H1 (cell line): Measurements from ENCODE around the gene XPNPEP2. TPM values are rescaled to one million over a fixed set of nuclear protein-coding genes. Genes with fewer than 3 reads are reported as not detected.

Experiments used
- CTCF ChIA-PET: fragments of 300-600 bp; sonication (Branson Sonifier 250); formaldehyde crosslinking; loops from one replicate; lab custom pipeline; 2021; ENCODE audit not compliant: partially characterized antibody; lab: Charles Lee
- POLR2A ChIA-PET: fragments of 300-600 bp; sonication (Branson Sonifier 250); formaldehyde crosslinking; loops from one replicate; lab custom pipeline; 2021; ENCODE audit warnings: inconsistent platforms; ENCODE audit not compliant: partially characterized antibody; lab: Charles Lee
- DNase-seq, 2 experiments: peaks; one replicate each; pipeline versions ENCODE4 v3.0.0 to v3.0.0-alpha.2; 2010 to 2022; ENCODE audit warnings: low spot score in 2 of 2, low read depth in 1 of 2, mixed read lengths in 1 of 2
- FAIRE-seq: peaks from 2 replicates; lab custom pipeline; 2011; peaks lifted over from hg19 to GRCh38; lab: Jason Lieb, UNC
- H2AFZ ChIP-seq: 2 replicates; pipeline ENCODE4 v1.8.1; 2012; ENCODE audit warnings: low read length, inconsistent platforms
- H2AK5ac ChIP-seq: 2 replicates; pipeline ENCODE4 v1.6.1; 2013; ENCODE audit warnings: low read depth, low read length
- H2BK120ac ChIP-seq: replicated peaks from 2 replicates; pipeline ENCODE3; 2013; ENCODE audit warnings: low read depth, low read length, inconsistent platforms
- H2BK12ac ChIP-seq: 2 replicates; pipeline ENCODE4 v1.6.1; 2013; ENCODE audit warnings: low read depth, low read length
- H2BK15ac ChIP-seq: 2 replicates; pipeline ENCODE4 v1.6.1; 2013; ENCODE audit warnings: low read length
- H2BK20ac ChIP-seq: 2 replicates; pipeline ENCODE4 v1.6.1; 2013; ENCODE audit warnings: low read length
- H2BK5ac ChIP-seq: 2 replicates; pipeline ENCODE4 v1.6.1; 2013; ENCODE audit warnings: low read depth, low read length
- H3K14ac ChIP-seq: 2 replicates; pipeline ENCODE4 v1.6.1; 2013; ENCODE audit warnings: inconsistent platforms; ENCODE audit not compliant: insufficient read length
- H3K18ac ChIP-seq: 2 replicates; pipeline ENCODE4 v1.6.1; 2013; ENCODE audit warnings: low read length; ENCODE audit errors: extremely low read depth
- H3K23ac ChIP-seq: 2 replicates; pipeline ENCODE4 v1.6.1; 2013; ENCODE audit warnings: inconsistent platforms; ENCODE audit not compliant: insufficient read length
- H3K23me2 ChIP-seq: 2 replicates; pipeline ENCODE4 v1.6.1; 2013; ENCODE audit warnings: low read depth, low read length
- H3K27ac ChIP-seq: 2 replicates; pipeline ENCODE4 v1.6.1; 2011; ENCODE audit warnings: low read depth, low read length, inconsistent platforms
- H3K27me3 ChIP-seq, 4 experiments: replicated peaks in 1 of 4; 1 replicate in 1 of 4; 2 replicates in 3 of 4; pipeline versions ENCODE4 v1.6.1 to v1.8.1; 2011 to 2013; ENCODE audit warnings: low read length in 3 of 4, mild to moderate bottlenecking in 3 of 4, inconsistent platforms in 2 of 4, mixed read lengths in 2 of 4, moderate library complexity in 1 of 4; ENCODE audit not compliant: control insufficient read depth in 3 of 4, insufficient read depth in 3 of 4; ENCODE audit errors: extremely low read depth in 1 of 4
- H3K36me3 ChIP-seq, 4 experiments: 2 replicates each; pipeline versions ENCODE4 v1.6.1 to v1.8.1; 2011 to 2013; ENCODE audit warnings: mild to moderate bottlenecking in 4 of 4, low read length in 3 of 4, moderate library complexity in 2 of 4, control low read depth in 1 of 4, inconsistent platforms in 1 of 4; ENCODE audit not compliant: insufficient read depth in 4 of 4, control insufficient read depth in 2 of 4
- H3K4ac ChIP-seq: replicated peaks from 2 replicates; pipeline ENCODE3; 2013; ENCODE audit warnings: low read length, low read depth, mixed read lengths, inconsistent platforms; ENCODE audit not compliant: insufficient read length
- H3K4me1 ChIP-seq, 4 experiments: replicated peaks in 1 of 4; 1 replicate in 1 of 4; 2 replicates in 3 of 4; pipeline versions ENCODE4 v1.6.1 to v1.8.1; 2011 to 2013; ENCODE audit warnings: low read length in 3 of 4, inconsistent platforms in 2 of 4, mixed read lengths in 1 of 4; ENCODE audit not compliant: insufficient read depth in 4 of 4, control insufficient read depth in 3 of 4
- H3K4me2 ChIP-seq, 2 experiments: 2 replicates each; pipeline versions ENCODE4 v1.6.1 to v1.8.1; 2011 to 2013; ENCODE audit warnings: low read depth in 2 of 2, low read length in 2 of 2, control low read depth in 1 of 2, inconsistent platforms in 1 of 2, mild to moderate bottlenecking in 1 of 2; ENCODE audit not compliant: insufficient read depth in 1 of 2
- H3K4me3 ChIP-seq, 4 experiments: fragments of 200-600, 300-600 bp in 1 of 4; sonication (generic), shearing (Covaris generic), sonication (Bioruptor Twin) in 1 of 4; 2 replicates each; pipeline versions ENCODE4 v1.5.1 to v1.8.1; 2011 to 2016; ENCODE audit warnings: low read length in 4 of 4, low read depth in 3 of 4, control low read depth in 2 of 4, inconsistent platforms in 2 of 4, mild to moderate bottlenecking in 2 of 4, mixed read lengths in 1 of 4, moderate library complexity in 1 of 4; ENCODE audit not compliant: insufficient read depth in 2 of 4; ENCODE audit errors: extremely low read depth in 1 of 4
- H3K56ac ChIP-seq: replicated peaks from 2 replicates; pipeline ENCODE3; 2013; ENCODE audit warnings: low read depth, mild to moderate bottlenecking, mixed read lengths, low read length, inconsistent platforms; ENCODE audit not compliant: insufficient read length
- H3K79me1 ChIP-seq: 2 replicates; pipeline ENCODE4 v1.6.1; 2013; ENCODE audit warnings: low read depth, low read length, control low read depth
- H3K79me2 ChIP-seq, 2 experiments: 2 replicates each; pipeline versions ENCODE4 v1.6.1 to v1.8.1; 2012 to 2013; ENCODE audit warnings: low read length in 2 of 2, mild to moderate bottlenecking in 2 of 2, inconsistent platforms in 1 of 2; ENCODE audit not compliant: insufficient read depth in 2 of 2, control insufficient read depth in 1 of 2
- H3K9ac ChIP-seq, 4 experiments: replicated peaks in 1 of 4; 1 replicate in 1 of 4; 2 replicates in 3 of 4; pipeline versions ENCODE4 v1.6.1 to v1.8.1; 2011 to 2013; ENCODE audit warnings: low read depth in 3 of 4, low read length in 3 of 4, control low read depth in 2 of 4, mild to moderate bottlenecking in 2 of 4, moderate library complexity in 2 of 4, inconsistent platforms in 1 of 4; ENCODE audit errors: extremely low read depth in 1 of 4
- H3K9me3 ChIP-seq, 2 experiments: 2 replicates each; pipeline versions ENCODE4 v1.6.1 to v1.8.1; 2012 to 2013; ENCODE audit warnings: mild to moderate bottlenecking in 2 of 2, moderate library complexity in 2 of 2, control low read depth in 1 of 2, inconsistent platforms in 1 of 2, low read depth in 1 of 2, low read length in 1 of 2, mixed read lengths in 1 of 2; ENCODE audit not compliant: insufficient read depth in 2 of 2
- H4K20me1 ChIP-seq, 2 experiments: replicated peaks in 1 of 2; 2 replicates each; pipeline versions ENCODE3 to v1.8.1; 2011 to 2013; ENCODE audit warnings: inconsistent platforms in 2 of 2, low read length in 2 of 2, mild to moderate bottlenecking in 1 of 2; ENCODE audit not compliant: insufficient read depth in 2 of 2, control insufficient read depth in 1 of 2
- H4K5ac ChIP-seq: 2 replicates; pipeline ENCODE4 v1.6.1; 2013; ENCODE audit warnings: low read length, low read depth, mixed read lengths, inconsistent platforms; ENCODE audit not compliant: insufficient read length
- H4K8ac ChIP-seq: 2 replicates; pipeline ENCODE4 v1.8.0; 2013; ENCODE audit warnings: mild to moderate bottlenecking, moderate library complexity, low read length, inconsistent platforms; ENCODE audit not compliant: insufficient read depth; ENCODE audit errors: extremely low read depth
- H4K91ac ChIP-seq: replicated peaks from 2 replicates; pipeline ENCODE3; 2013; ENCODE audit warnings: low read length, mixed read lengths, inconsistent platforms; ENCODE audit not compliant: insufficient read length
- CBX5 ChIP-seq: fragments of 300-800, 300-1000 bp; sonication (generic); IDR thresholded peaks from 2 replicates; pipeline ENCODE4 v1.7.1; 2016; ENCODE audit warnings: antibody characterized with exemption, low read length, low read depth
- CHD1 ChIP-seq: IDR thresholded peaks from 2 replicates; pipeline ENCODE4 v1.6.1; 2012; ENCODE audit warnings: low read depth, low read length, improper control_type of control experiment
- CREB1 ChIP-seq: IDR thresholded peaks from 2 replicates; pipeline ENCODE4 v1.6.1; 2012; ENCODE audit warnings: inconsistent platforms
- EP300 ChIP-seq, 2 experiments: IDR thresholded peaks; 1 replicate in 1 of 2; 2 replicates in 1 of 2; pipeline ENCODE4 v1.6.1; 2011 to 2012; ENCODE audit warnings: low read depth in 2 of 2, low read length in 2 of 2, mild to moderate bottlenecking in 2 of 2, borderline replicate concordance in 1 of 2, inconsistent platforms in 1 of 2, moderate library complexity in 1 of 2
- JUND ChIP-seq: IDR thresholded peaks from 2 replicates; pipeline ENCODE4 v1.6.1; 2011; ENCODE audit warnings: mild to moderate bottlenecking, improper control_type of control experiment, low read length
- MAFK ChIP-seq: IDR thresholded peaks from 2 replicates; pipeline ENCODE4 v1.6.1; 2012; ENCODE audit warnings: low read depth, mild to moderate bottlenecking, improper control_type of control experiment, low read length
- POU5F1 ChIP-seq: IDR thresholded peaks from 2 replicates; pipeline ENCODE4 v1.6.1; 2011; ENCODE audit warnings: low read depth, mild to moderate bottlenecking, low read length, moderate library complexity
- RBBP5 ChIP-seq: IDR thresholded peaks from 2 replicates; pipeline ENCODE4 v1.7.1; 2012; ENCODE audit warnings: low read depth, mild to moderate bottlenecking, inconsistent platforms, low read length, moderate library complexity, borderline replicate concordance
- SP2 ChIP-seq: IDR thresholded peaks from 2 replicates; pipeline ENCODE4 v1.6.1; 2012; ENCODE audit warnings: mild to moderate bottlenecking, low read length, inconsistent platforms
- SP4 ChIP-seq: IDR thresholded peaks from 2 replicates; pipeline ENCODE4 v1.6.1; 2012; ENCODE audit warnings: low read length, inconsistent platforms
- WGBS, 2 experiments: shearing (Covaris generic) in 1 of 2; methylation state at CpG; one replicate each; pipeline versions ENCODE4 v1.1.6 to v1.1.7; 2013 to 2015; ENCODE audit warnings: low lambda C conversion rate in 2 of 2, mixed read lengths in 2 of 2, inconsistent platforms in 1 of 2, low coverage in 1 of 2, missing lambda C conversion rate in 1 of 2; ENCODE audit not compliant: insufficient replicate concordance in 2 of 2, insufficient coverage in 1 of 2, insufficient read length in 1 of 2; ENCODE audit errors: extremely low coverage in 1 of 2, missing lambda C conversion rate in 1 of 2; 5-methylcytosine and 5-hydroxymethylcytosine counted together
- polyA plus RNA-seq, 7 experiments: library from polyadenylated mRNA; depleted of rRNA in 3 of 7; stranded (reverse) in 5 of 7; unstranded in 2 of 7; fragments of >200 nt in 5 of 7; fragments of 200-250 nt in 2 of 7; gene quantifications; 1 replicate in 5 of 7; 2 replicates in 1 of 7; 4 replicates in 1 of 7; pipeline versions ENCODE4 v1.2.1 to v1.2.3, GENCODE V29; 2011 to 2013; ENCODE audit warnings: missing spikeins in 2 of 7, mixed read lengths in 2 of 7
- total RNA-seq: library from RNA; stranded (reverse); fragmentation: NEBNext Ultra II Directional; extraction: Animal tissue kit (Norgen Biotek cat#: 25700); gene quantifications from 2 replicates; pipeline ENCODE4 v1.2.1, GENCODE V29; 2021

The XPNPEP2 gene
- total and polyA plus RNA-seq, 2 of the 8 experiments (the other 6 are each of a cell fraction or from before 2014, with no cell fraction given): 0.27 TPM; not detected in 1

DNA sequence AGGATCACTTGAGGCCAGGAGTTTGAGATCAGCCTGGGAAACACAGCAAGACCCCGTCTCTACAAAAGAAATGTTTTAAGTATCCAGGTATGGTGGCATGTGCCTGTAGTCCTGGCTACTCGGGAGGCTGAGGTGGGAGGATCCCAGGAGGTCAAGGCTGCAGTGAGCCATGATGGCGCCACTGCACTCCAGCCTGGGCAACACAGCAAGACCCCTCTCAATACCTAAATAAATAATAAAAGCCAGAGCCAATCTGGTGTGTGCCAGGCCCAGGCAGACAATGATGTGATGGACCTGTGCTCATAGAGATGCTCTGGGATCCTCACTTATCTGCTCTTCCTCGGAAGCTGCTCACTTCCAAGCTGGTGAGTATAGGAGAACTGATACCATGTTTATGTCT lies 22.8 kb downstream of the XPNPEP2 start:
- H2BK5ac ChIP-seq: no peak overlapping the region
- no peak overlapping the region for H4K8ac ChIP-seq
- no peak overlapping the region for H3K9ac ChIP-seq
- H3K23me2 ChIP-seq: no peaks in the 10 kb centered on the region
- DNase-seq (no peak), FAIRE-seq (no peak)
- CTCF ChIA-PET: interaction anchor here (1.2 kb wide), 1 partner anchor 155 kb away, joined by 4 read pairs; no protein-coding TSS in a partner anchor
- H3K36me3 ChIP-seq: no peaks in the 10 kb centered on the region
- WGBS, 2 experiments: 93% methylated on average over 4 of the region's 4 CpGs; no CpG with 5 or more reads in 1 of the 2 experiments
- H3K79me1 ChIP-seq: no peaks in the 10 kb centered on the region
- no peak overlapping the region for H3K27ac ChIP-seq
- no peak overlapping the region for H3K18ac ChIP-seq
- no peaks in the 10 kb centered on the region for H3K9me3 ChIP-seq
- H2BK12ac ChIP-seq: no peak overlapping the region
- no peak overlapping the region for H4K5ac ChIP-seq
- no peak overlapping the region for H2BK15ac ChIP-seq
- no peak overlapping the region for H2AK5ac ChIP-seq
- H3K27me3 ChIP-seq: no peaks in the 10 kb centered on the region
- H2BK20ac ChIP-seq: no peak overlapping the region
- POLR2A ChIA-PET: no interaction called here
- no peak overlapping the region for H3K4me2 ChIP-seq
- no peak overlapping the region for H2AFZ ChIP-seq
- H3K4ac ChIP-seq: no peak overlapping the region
- H3K23ac ChIP-seq: no peak overlapping the region
- no peak overlapping the region for H3K56ac ChIP-seq
- H3K79me2 ChIP-seq: no peaks in the 10 kb centered on the region
- no peak overlapping the region for H2BK120ac ChIP-seq
- H3K4me3 ChIP-seq: no peak overlapping the region
- H3K14ac ChIP-seq: no peak overlapping the region
- no peaks in the 10 kb centered on the region for H3K4me1 ChIP-seq
- H4K91ac ChIP-seq: no peak overlapping the region
- H4K20me1 ChIP-seq: no peaks in the 10 kb centered on the region
- TF ChIP-seq EP300 (IDR thresholded peaks at IDR 0.05; ENCODE audit: borderline replicate concordance in 1 of 2, low read depth in 2 of 2, low read length in 2 of 2) (no peak), CBX5 (no peak), CHD1 (no peak), POU5F1 (no peak), JUND (no peak), RBBP5 (no peak), SP4 (no peak), MAFK (no peak), SP2 (no peak), CREB1 (no peak)
